KMS-11 (cell line): ENCODE results near the gene PAX1.

ENCODE experiments used
- H2AFZ ChIP-seq: fragments of 200-600 bp; sonication (generic); 2 replicates; pipeline ENCODE4 v1.6.1; 2016; ENCODE audit warnings: antibody characterized with exemption, mixed run types, low read depth
- H3K27ac ChIP-seq: fragments of 200-600 bp; sonication (generic); 2 replicates; pipeline ENCODE4 v1.6.1; 2016; ENCODE audit warnings: mild to moderate bottlenecking, mixed run types
- H3K27me3 ChIP-seq: fragments of 200-600 bp; sonication (generic); 2 replicates; pipeline ENCODE4 v1.6.1; 2017; ENCODE audit warnings: mild to moderate bottlenecking, low read depth, mixed run types, moderate library complexity; ENCODE audit not compliant: insufficient read depth
- H3K36me3 ChIP-seq: fragments of 200-600 bp; sonication (generic); 2 replicates; pipeline ENCODE4 v1.6.1; 2017; ENCODE audit warnings: mild to moderate bottlenecking, mixed run types; ENCODE audit not compliant: insufficient read depth
- H3K4me1 ChIP-seq: fragments of 200-600 bp; sonication (generic); 2 replicates; pipeline ENCODE4 v1.6.1; 2016; ENCODE audit warnings: mild to moderate bottlenecking, low read depth, mixed run types; ENCODE audit not compliant: poor library complexity, severe bottlenecking
- H3K4me2 ChIP-seq: fragments of 200-600 bp; sonication (generic); 2 replicates; pipeline ENCODE4 v1.7.0; 2016; ENCODE audit warnings: mild to moderate bottlenecking, mixed run types
- H3K4me3 ChIP-seq: fragments of 200-600 bp; sonication (generic); IDR thresholded peaks from 2 replicates; pipeline ENCODE4 v1.6.1; 2017; ENCODE audit warnings: low read depth, low read length, mixed read lengths; ENCODE audit not compliant: insufficient read depth
- H3K79me2 ChIP-seq: fragments of 200-600 bp; sonication (generic); 2 replicates; pipeline ENCODE4 v1.6.1; 2016; ENCODE audit warnings: low read depth, mixed run types; ENCODE audit not compliant: insufficient read depth
- H3K9ac ChIP-seq: fragments of 200-600 bp; sonication (generic); 2 replicates; pipeline ENCODE4 v1.6.1; 2016; ENCODE audit warnings: mild to moderate bottlenecking, mixed run types
- H4K20me1 ChIP-seq: fragments of 200-600 bp; sonication (generic); 2 replicates; pipeline ENCODE4 v1.6.1; 2016; ENCODE audit warnings: mild to moderate bottlenecking, mixed run types; ENCODE audit not compliant: insufficient read depth
- CTCF ChIP-seq: fragments of 200-600 bp; sonication (generic); conservative IDR thresholded peaks from 2 replicates; pipeline ENCODE4 v1.6.1; 2017; ENCODE audit warnings: low read depth, mild to moderate bottlenecking, antibody characterized with exemption, low read length, moderate library complexity, mixed read lengths

Gene PAX1

DNA sequence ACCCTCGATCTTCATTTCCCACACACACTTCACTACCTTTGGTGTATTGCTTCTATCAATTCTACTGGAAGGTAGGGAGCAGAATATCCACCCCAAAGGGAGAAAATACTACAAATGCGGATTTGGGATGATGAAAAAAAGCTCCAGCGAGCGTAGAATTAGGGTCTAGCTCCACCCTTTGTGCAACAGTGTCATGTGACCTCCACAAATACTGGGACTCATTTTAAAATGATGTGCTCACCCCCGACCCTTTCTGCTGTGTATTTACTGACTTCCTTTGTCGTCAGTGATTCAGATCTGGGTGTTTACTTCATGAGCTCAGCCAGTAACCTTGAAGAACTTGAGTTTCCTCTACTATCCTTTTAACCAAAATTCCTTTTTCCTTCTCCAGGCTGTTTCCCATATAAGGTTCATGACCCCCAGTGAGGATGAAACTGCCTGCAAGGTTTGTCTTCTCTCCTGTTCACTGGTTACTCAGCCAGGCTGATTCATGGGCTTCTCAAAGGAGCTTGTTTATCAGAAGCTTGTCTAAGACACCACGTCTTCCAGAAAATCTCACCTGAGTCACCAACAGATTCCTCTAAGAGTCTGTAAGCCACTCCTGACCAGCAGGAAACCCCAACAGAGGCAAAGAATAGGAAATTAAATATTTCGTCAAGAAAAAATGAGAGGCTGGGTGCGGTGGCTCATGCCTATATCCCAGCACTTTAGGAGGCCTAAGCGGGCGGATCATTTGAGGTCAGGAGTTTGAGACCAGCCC, 39.6 kb upstream of the PAX1 start:
- no peak overlapping the region for H3K4me3 ChIP-seq
- no peaks in the 10 kb centered on the region for H3K4me1 ChIP-seq
- no peaks in the 10 kb centered on the region for H3K79me2 ChIP-seq
- H4K20me1 ChIP-seq, result no peaks in the 10 kb centered on the region
- H3K27ac ChIP-seq, result no peak overlapping the region
- no peaks in the 10 kb centered on the region for H3K36me3 ChIP-seq
- H3K27me3 ChIP-seq, result no peaks in the 10 kb centered on the region
- no peak overlapping the region for H2AFZ ChIP-seq
- no peak for TF ChIP-seq CTCF
- no peak overlapping the region for H3K9ac ChIP-seq
- no peak overlapping the region for H3K4me2 ChIP-seq

DNA sequence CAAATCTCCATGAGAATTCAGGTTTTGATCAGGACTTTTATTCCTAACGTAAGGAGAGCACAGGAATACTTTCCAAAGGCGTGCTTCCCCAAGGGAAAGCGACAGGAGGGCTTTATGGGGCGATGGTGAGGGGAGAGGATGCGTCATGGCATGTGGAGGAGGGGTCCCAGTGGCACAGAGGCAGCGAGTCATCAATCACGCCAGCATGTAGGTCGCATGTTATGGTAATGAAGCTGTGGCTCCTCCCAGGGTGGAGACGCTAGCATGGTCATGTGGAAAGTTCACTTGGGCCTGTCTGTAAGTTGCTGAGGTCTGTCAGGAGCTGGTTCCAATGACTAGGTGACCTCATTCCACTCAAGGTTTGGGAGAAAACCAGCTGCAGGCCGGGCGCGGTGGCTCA, 35.3 kb upstream of the PAX1 start:
- H3K27me3 ChIP-seq, result no peaks in the 10 kb centered on the region
- no peak for TF ChIP-seq CTCF

GRCh38 chr20:21670981-21671380, 34.5 kb upstream of the PAX1 start:
- Histone ChIP-seq H3K4me2 (no peak overlapping the region), H3K36me3 (no peaks in the 10 kb centered on the region), H3K79me2 (no peaks in the 10 kb centered on the region), H3K4me1 (no peaks in the 10 kb centered on the region), H2AFZ (no peak overlapping the region), H3K27me3 (no peaks in the 10 kb centered on the region), H3K27ac (no peak overlapping the region), H3K9ac (no peak overlapping the region), H3K4me3 (no peak overlapping the region), H4K20me1 (no peaks in the 10 kb centered on the region)
- no peak for TF ChIP-seq CTCF

More for the DNA sequence above, 35.3 kb upstream of the PAX1 start:
- Histone ChIP-seq H4K20me1 (no peaks in the 10 kb centered on the region), H3K79me2 (no peaks in the 10 kb centered on the region), H3K4me2 (no peak overlapping the region), H3K4me3 (no peak overlapping the region), H3K36me3 (no peaks in the 10 kb centered on the region), H3K4me1 (no peaks in the 10 kb centered on the region), H2AFZ (no peak overlapping the region), H3K9ac (no peak overlapping the region), H3K27ac (no peak overlapping the region)

- Histone ChIP-seq H3K27ac (no peak overlapping the region), H3K4me1 (no peaks in the 10 kb centered on the region), H3K27me3 (no peaks in the 10 kb centered on the region), H3K36me3 (no peaks in the 10 kb centered on the region), H4K20me1 (no peaks in the 10 kb centered on the region), H3K9ac (no peak overlapping the region), H3K79me2 (no peaks in the 10 kb centered on the region), H3K4me3 (no peak overlapping the region), H3K4me2 (no peak overlapping the region), H2AFZ (no peak overlapping the region)
- no peak for TF ChIP-seq CTCF
These were observed 28.2 kb upstream of the PAX1 start for GRCh38 chr20:21677261-21677660.
